ENCODE measurements around the gene RHOF. TPM values are rescaled to one million over a fixed set of nuclear protein-coding genes. Genes with fewer than 3 reads are reported as not detected.
"Not testable (repeated sequence)": the region's sequence is repeated elsewhere in the genome, so short reads cannot be mapped to it uniquely, and the experiment has no call there.

RHOF gene
- total RNA-seq, 1 experiment from 2014 or later, result 71.8 TPM

DNA sequence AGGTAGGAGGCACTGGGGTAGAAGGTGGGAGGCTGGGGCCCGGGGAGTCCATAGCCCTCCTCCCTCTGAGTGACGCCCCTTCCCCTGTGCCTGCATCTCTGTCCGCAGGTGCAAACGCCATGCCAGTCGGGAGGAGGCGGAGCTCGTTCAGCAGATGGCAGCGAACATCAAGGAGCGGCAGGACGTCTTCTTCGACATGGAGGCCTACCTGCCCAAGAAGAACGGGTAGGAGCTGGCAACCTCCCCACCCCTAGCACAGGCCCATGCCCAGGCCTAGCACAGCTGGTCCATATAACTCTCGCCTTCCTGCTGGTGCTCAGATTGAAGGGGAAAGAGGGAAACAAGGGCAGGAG lies 45.3 kb downstream of the RHOF start:
- Histone ChIP-seq H3K4me1 (ENCODE audit: control insufficient read depth, insufficient read depth, low read length) (peaks cover 7% of the 10 kb centered on the region), H3K36me3 (ENCODE audit: control insufficient read depth, insufficient read depth, low read length) (no peaks in the 10 kb centered on the region), H3K27me3 (ENCODE audit: control insufficient read depth, insufficient read depth, low read length) (no peaks in the 10 kb centered on the region), H3K27ac (ENCODE audit: low read length) (peak overlapping the region; percentile 24; the same call in 1 of the 2 replicates), H3K4me3 (ENCODE audit: low read depth in 2 of 2, low read length in 2 of 2) (0 out of 4 replicates have a peak overlapping the region, but pooled peaks of 1 of the 2 experiments have one; percentile 23), H3K9me3 (ENCODE audit: control insufficient read depth, insufficient read depth, low read depth, low read length) (no peaks in the 10 kb centered on the region)
- in situ Hi-C loops (cut with HindIII; ENCODE audit: low pct_unique_long_range_greater_than_20kb, low sequenced_read_pairs) (no loop called here), intact Hi-C loops (cut with micrococcal nuclease; ENCODE audit: unreplicated experiment) (no loop called here)
- BruUV-seq (replicated peaks), result no TSS peak
- DNase-seq (ENCODE audit: low read depth, low spot score) (no peak), ATAC-seq (peak; percentile 70)
- POLR2A ChIA-PET, result no interaction called here
- CTCF ChIA-PET, result no interaction called here
- TF ChIP-seq, protein P1, sequence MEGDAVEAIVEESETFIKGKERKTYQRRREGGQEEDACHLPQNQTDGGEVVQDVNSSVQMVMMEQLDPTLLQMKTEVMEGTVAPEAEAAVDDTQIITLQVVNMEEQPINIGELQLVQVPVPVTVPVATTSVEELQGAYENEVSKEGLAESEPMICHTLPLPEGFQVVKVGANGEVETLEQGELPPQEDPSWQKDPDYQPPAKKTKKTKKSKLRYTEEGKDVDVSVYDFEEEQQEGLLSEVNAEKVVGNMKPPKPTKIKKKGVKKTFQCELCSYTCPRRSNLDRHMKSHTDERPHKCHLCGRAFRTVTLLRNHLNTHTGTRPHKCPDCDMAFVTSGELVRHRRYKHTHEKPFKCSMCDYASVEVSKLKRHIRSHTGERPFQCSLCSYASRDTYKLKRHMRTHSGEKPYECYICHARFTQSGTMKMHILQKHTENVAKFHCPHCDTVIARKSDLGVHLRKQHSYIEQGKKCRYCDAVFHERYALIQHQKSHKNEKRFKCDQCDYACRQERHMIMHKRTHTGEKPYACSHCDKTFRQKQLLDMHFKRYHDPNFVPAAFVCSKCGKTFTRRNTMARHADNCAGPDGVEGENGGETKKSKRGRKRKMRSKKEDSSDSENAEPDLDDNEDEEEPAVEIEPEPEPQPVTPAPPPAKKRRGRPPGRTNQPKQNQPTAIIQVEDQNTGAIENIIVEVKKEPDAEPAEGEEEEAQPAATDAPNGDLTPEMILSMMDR (IDR thresholded peaks at IDR 0.05), result no peak
- TF ChIP-seq POLR2AphosphoS5 (IDR thresholded peaks at IDR 0.05; ENCODE audit: low read depth, low read length) (no peak), TCF7L2 (IDR thresholded peaks at IDR 0.05; ENCODE audit: low read depth, low read length) (0 out of 2 replicates have a peak, but pooled peaks have one; percentile 26), SIN3A (IDR thresholded peaks at IDR 0.05; ENCODE audit: borderline replicate concordance, insufficient read depth, low read depth, low read length) (no peak)
- TF ChIP-seq, protein P2, sequence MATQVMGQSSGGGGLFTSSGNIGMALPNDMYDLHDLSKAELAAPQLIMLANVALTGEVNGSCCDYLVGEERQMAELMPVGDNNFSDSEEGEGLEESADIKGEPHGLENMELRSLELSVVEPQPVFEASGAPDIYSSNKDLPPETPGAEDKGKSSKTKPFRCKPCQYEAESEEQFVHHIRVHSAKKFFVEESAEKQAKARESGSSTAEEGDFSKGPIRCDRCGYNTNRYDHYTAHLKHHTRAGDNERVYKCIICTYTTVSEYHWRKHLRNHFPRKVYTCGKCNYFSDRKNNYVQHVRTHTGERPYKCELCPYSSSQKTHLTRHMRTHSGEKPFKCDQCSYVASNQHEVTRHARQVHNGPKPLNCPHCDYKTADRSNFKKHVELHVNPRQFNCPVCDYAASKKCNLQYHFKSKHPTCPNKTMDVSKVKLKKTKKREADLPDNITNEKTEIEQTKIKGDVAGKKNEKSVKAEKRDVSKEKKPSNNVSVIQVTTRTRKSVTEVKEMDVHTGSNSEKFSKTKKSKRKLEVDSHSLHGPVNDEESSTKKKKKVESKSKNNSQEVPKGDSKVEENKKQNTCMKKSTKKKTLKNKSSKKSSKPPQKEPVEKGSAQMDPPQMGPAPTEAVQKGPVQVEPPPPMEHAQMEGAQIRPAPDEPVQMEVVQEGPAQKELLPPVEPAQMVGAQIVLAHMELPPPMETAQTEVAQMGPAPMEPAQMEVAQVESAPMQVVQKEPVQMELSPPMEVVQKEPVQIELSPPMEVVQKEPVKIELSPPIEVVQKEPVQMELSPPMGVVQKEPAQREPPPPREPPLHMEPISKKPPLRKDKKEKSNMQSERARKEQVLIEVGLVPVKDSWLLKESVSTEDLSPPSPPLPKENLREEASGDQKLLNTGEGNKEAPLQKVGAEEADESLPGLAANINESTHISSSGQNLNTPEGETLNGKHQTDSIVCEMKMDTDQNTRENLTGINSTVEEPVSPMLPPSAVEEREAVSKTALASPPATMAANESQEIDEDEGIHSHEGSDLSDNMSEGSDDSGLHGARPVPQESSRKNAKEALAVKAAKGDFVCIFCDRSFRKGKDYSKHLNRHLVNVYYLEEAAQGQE (IDR thresholded peaks at IDR 0.05; ENCODE audit: insufficient read depth in 1 of 2, low read depth in 2 of 2, low read length in 1 of 2), result no peak

DNA sequence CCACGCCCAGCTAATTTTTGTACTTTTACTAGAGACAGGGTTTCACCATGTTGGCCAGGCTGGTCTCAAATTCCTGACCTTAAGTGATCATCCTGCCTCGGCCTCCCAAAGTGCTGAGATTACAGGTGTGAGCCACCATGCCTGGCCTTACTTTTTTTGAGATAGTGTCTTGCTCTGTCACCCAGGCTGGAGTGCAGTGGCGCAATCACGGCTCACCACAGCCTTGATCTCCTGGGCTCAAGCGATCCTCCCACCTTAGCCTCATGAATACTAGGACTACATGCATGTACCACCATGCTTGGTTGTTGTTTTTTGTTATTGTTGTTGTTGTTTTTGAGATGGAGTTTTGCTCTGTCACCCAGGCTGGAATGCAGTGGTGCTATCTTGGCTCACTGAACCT lies 47.9 kb downstream of the RHOF start:
- intact Hi-C loops (cut with micrococcal nuclease; ENCODE audit: unreplicated experiment); H3K27ac ChIP-seq (ENCODE audit: low read length); H3K36me3 ChIP-seq (ENCODE audit: control insufficient read depth, insufficient read depth, low read length); in situ Hi-C loops (cut with HindIII; ENCODE audit: low pct_unique_long_range_greater_than_20kb, low sequenced_read_pairs); ATAC-seq; CTCF ChIA-PET; DNase-seq (ENCODE audit: low read depth, low spot score); H3K27me3 ChIP-seq (ENCODE audit: control insufficient read depth, insufficient read depth, low read length); BruUV-seq (replicated peaks); H3K9me3 ChIP-seq (ENCODE audit: control insufficient read depth, insufficient read depth, low read depth, low read length); POLR2A ChIA-PET; H3K4me1 ChIP-seq (ENCODE audit: control insufficient read depth, insufficient read depth, low read length); H3K4me3 ChIP-seq (ENCODE audit: low read depth in 2 of 2, low read length in 2 of 2): not testable (repeated sequence)

DNA sequence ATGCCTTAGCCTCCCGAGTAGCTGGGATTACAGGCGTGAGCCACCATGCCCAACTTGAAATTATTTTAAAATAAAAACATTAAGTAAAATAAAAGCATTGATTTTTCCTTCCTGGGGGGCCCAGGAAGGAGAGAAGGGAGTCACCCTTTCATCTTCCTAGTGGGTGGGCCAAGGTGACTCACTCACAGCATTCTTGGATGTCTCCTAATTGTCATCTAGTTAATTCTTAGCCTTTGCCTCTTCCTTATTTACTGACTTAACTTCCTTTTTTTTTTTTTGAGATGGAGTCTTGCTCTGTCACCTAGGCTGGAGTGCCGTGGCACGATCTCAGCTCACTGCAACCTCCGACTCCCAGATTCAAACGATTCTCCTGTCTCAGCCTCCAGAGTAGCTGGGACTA lies 51.7 kb downstream of the RHOF start:
- intact Hi-C loops (cut with micrococcal nuclease; ENCODE audit: unreplicated experiment) (no loop called here), in situ Hi-C loops (cut with HindIII; ENCODE audit: low pct_unique_long_range_greater_than_20kb, low sequenced_read_pairs) (no loop called here)
- no peak overlapping the region for H3K4me3 ChIP-seq (ENCODE audit: low read depth in 2 of 2, low read length in 2 of 2)
- ATAC-seq (no peak), DNase-seq (ENCODE audit: low read depth, low spot score) (no peak)
- no peak overlapping the region for H3K27ac ChIP-seq (ENCODE audit: low read length)
- no peaks in the 10 kb centered on the region for H3K9me3 ChIP-seq (ENCODE audit: control insufficient read depth, insufficient read depth, low read depth, low read length)
- no TSS peak for BruUV-seq (replicated peaks)
- no peaks in the 10 kb centered on the region for H3K4me1 ChIP-seq (ENCODE audit: control insufficient read depth, insufficient read depth, low read length)
- TF ChIP-seq SIN3A (IDR thresholded peaks at IDR 0.05; ENCODE audit: borderline replicate concordance, insufficient read depth, low read depth, low read length) (no peak), TCF7L2 (IDR thresholded peaks at IDR 0.05; ENCODE audit: low read depth, low read length) (no peak), POLR2AphosphoS5 (IDR thresholded peaks at IDR 0.05; ENCODE audit: low read depth, low read length) (no peak)
- TF ChIP-seq, protein P1 (IDR thresholded peaks at IDR 0.05), result no peak
- TF ChIP-seq, protein P2 (IDR thresholded peaks at IDR 0.05; ENCODE audit: insufficient read depth in 1 of 2, low read depth in 2 of 2, low read length in 1 of 2), result no peak
- ChIA-PET CTCF (no interaction called here), POLR2A (no interaction called here)
- H3K36me3 ChIP-seq (ENCODE audit: control insufficient read depth, insufficient read depth, low read length), result no peaks in the 10 kb centered on the region
- H3K27me3 ChIP-seq (ENCODE audit: control insufficient read depth, insufficient read depth, low read length), result no peaks in the 10 kb centered on the region
